Epidermal melanocyte (primary cell): ENCODE data around the gene UFSP2.

Source experiments
- DNase-seq: peaks from one replicate; pipeline ENCODE4 v3.0.0; 2011; ENCODE audit warnings: low spot score; ENCODE audit not compliant: insufficient read length

Gene UFSP2

DNA sequence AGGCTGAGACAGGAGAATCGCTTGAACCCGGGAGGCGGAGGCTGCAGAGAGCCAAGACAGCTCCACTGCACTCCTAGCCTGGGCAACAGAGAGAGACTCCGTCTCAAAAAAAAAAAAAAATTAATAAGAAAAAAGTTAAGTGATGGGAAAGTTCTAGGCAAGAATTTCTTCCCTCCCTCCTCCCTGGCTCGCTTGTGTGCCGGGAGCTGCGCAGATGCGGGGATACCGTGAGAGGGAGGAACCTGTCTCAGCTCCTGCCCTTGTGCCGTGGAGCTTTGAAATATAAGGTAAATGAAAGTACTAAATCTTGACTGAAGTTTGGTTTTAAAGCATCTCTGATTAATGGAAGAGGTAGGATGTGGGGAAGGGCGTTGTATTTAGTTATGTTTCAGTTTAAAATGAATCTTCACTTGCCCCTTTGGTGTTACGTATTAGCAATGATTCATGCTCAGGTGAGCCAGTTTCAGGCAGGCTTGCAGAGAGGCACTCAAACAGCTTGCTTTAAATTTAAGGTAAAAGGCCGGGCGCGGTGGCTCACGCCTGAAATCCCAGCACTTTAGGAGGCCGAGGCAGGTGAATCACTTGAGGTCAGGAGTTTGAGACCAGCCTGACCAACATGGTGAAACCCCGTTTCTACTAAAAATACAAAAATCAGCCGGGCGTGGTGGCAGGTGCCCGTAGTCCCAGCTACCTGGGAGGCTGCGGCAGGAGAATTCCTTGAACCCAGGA is 1.4 kb upstream of the UFSP2 start:
- DNase-seq: no peak

DNA sequence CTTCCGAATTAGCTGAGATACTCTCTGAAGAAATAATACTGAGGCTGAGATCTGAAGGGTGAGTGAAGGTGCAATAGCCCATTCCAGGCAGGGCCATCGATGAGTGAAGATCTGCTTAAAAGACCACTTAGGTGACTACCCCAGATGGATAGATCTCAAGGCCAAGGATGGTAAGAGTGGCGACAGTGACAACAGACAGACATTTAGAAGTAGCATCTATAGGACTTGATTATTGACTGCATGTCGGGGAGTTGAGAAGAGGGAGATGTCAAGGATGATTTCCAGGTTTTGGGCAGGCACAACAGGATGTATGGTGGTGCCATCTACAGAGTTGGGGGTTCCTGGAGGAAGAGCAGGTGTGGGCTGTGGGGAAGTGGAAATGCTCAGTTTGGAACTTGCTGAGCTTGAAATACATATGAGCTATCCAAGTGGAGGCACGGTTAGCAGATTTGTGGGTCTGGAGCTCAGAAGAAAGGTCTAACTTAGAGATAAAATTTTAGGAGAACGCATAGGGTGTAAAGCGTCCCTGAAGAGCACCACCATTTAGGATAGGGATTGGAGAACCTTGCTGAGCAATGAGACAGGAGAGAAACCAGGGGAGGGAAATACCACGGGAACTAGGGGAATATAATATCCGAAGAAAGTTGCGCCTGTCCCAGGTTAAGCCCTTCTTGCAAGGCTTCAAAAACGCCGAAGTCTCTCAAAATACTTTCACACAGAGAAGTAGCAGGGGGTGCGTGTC is 688 bp downstream of the UFSP2 start:
- DNase-seq: no peak

DNA sequence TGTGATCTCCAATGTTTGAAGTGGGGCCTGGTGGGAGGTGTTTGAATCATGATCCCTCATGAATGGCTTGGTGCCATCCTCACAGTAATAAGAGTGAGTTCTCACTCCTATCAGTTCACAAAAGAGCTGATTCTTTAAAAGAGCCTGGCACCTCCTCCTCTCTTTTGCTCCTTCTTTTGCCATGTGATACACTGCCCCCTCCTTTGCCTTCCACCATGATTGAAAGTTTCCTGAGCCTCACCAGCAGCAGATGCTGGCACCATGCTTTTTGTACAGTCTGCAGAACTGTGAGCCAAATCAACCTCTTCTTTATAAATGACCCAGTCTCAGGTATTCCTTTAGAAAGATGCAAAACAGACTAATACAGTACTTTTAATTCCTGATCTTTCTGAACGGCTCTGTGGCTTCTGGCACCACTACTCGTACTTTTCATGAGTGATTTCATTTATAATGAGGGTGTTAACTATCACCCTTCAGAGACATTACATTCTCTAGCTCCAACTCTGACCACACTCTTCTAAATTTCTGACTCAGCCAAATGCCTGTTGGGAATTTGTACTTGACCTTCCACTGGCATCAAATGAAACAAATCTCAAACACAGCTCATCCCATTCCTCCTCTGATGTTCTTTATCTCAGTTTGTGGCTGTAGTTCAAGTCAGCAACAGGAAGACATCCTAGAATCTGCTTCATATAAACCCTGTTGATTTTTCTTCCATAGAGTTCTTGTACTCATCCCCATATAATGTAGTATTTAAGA is 4.2 kb downstream of the UFSP2 start:
- no peak for DNase-seq

DNA sequence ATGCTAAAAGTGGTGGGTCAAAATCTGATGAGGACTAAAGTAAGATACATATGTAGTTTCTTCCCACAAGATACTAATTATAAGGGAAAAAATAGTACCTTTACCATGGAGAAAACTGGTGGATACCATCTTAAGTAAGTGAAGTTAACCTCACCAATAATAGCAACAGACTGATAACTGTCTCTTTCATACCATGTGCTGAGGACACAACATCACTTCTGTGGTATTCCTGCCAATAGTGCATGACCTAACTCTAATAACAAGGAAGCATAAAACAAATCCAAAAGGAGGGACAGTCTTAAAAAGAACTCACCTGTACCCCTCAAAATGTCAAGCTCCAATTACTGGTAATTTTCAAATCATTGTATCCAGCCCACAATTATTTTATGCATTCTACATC is 8.8 kb downstream of the UFSP2 start:
- DNase-seq: no peak

DNA sequence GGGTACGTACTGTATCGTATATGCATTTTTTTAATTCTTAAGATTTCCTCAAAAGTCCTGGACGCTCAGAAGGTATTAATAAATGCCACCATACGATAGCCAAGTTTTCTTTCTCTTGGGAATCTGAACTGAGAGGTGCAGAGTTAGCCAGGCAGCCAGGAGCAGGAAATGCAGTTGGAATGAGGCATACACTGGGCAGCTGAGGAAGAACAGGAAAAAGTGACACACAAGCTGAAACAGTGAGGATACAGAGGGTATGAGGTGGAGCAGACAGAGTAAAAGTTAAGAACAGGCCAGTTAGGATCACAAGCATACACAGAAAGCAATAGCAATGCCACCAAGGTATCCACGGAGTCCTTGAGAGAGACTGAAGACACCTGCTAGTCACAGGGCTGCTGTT is 13.4 kb downstream of the UFSP2 start:
- DNase-seq: no peak

DNA sequence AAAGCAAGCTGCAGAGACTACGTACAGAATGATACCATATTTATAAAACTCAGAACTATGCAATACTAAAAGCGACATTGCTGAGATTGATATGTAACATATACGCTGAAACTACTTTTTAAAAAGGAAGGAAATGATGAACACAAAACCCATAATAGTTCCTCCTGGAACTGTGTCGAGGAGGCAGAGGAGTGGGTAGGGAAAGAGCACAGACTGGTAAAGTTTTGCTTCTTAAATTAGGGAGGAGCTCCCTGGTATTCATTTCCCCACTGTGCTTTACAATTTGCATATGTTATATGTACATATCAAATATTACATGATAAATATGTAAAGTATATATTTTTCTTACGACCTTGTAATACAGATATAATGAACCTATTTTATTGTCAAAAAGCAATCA is 13.9 kb downstream of the UFSP2 start:
- DNase-seq: no peak

DNA sequence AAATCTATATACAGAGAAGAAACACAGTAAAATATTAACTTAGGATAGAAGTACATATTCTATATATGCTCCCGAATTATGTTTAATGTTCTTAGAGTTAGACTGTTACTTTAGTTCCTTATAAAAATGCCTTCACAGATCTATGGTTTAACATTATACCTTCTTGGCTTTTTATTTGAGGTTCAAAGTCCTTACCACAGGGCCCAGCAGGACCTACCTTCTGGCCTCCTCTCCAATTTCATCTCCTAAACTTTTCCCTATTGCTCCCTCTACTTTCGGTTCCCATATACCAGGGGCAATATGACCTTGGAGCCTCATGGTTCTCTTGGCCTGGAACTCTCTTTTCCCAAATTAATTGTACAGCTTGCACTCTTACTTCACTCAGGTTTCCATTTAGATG is 17.3 kb downstream of the UFSP2 start:
- DNase-seq: no peak

DNA sequence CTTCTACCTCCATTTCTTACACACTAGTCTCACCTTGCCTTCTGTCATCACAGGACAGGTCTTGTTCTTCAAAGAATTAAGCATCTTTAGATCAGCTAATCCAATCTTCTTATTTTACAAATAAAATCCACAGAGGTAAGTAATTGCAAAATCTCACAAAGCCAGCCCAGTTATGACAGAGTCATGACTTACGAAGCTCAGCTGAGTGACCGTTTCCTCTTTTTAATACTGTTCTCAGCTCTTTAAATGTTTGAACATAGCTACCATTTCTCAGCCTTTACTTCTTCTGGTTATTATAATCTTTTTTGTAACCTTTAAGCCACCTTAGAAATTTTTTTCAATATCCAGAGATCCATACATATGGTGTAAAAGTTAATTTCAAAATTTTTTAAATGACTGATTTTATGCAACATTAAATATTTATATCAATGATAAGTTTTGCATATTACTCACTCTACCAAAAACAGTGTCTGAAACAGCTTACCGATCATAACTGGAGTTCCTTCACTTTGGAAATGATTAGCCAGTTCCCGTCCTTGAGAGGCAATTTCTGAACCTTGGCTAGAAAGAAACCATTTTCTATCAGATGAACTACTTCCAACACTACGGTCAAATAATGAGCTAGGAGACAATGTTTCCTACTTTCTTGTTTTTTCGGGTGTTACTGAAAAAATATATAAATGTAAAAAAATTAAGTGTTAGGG is 20.3 kb downstream of the UFSP2 start:
- DNase-seq: no peak

DNA sequence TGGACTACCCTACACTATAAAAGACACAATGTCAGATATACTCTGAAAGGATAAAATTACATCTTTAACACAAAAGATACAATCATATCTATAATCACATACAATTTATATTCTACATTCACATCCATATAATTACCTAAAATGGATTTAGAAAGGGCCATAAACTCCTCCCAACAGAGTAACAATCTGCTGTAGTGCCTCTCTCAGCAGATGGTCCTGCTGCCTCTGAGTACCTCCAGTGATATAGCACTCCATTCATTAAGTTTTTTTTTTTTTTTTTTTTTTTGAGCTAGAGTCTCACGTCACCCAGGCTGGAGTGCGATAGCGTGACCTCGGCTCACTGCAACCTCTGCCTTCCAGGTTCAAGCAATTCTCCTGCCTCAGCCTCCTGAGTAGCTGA is 21.7 kb downstream of the UFSP2 start:
- no peak for DNase-seq

DNA sequence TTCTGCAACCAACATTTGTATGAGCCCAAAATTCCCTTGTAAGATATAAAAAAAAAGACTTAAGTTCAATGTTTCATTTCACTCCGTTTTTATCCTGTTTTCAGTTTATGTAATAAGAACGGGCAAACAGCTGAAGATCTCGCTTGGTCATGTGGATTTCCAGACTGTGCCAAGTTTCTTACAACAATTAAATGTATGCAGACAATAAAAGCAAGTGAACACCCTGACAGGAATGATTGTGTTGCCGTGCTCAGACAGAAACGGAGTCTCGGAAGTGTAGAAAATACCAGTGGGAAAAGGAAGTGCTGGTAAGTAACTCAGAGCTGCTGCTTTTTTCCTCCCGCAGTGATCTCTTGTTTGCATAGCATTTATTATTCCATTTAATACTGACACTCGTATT is 26.3 kb downstream of the UFSP2 start:
- DNase-seq: no peak

DNA sequence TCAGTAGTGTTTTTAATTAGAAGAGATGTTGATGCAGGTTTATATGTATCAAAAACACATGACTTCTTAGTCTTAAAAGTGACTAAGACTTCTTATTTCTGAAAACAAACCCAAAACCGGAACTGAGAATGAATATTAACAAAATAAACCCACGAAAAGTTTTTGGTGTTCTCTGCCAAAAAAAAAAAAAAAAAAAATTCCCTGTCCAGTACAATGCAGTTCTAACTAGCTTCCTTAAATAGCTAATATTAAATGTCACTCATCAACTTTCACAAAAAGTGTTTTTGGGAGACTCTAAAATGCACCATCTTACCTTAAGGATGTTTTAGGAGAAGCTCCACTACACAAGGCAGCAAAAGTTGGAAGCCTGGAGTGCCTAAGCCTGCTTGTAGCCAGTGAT is 27.1 kb downstream of the UFSP2 start:
- no peak for DNase-seq

DNA sequence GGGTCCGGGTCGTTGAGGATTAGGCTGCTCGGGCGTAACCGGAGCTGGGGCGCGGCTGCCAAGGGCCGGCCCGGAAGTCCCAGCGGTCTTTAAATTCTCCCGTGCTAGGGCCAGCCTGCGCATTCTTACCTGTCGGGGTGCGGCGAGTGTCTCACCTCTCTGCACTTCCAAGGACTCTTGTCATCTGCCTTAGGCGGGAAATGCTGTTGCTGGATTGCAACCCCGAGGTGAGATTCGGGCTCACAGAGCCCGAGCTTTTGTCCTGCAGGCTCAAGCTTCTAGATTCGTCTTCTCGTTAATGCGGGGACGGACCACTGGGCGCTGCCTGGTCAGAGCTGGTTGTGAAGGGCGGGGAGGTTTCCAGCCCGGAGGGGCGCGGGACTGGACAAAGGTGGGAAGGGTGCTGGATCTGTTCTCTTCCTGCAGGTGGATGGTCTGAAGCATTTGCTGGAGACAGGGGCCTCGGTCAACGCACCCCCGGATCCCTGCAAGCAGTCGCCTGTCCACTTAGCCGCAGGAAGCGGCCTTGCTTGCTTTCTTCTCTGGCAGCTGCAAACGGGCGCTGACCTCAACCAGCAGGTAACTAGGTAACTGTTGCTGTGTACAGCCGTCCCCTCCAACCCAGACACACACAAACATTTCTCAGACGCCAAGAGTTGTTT is 28.9 kb downstream of the UFSP2 start, which contains the start of gene ANKRD37:
ANKRD37 (plus strand) TSS at position 118 of the 662 bp plus-strand sequence; CDS start at position 201, 83 bp downstream.
- DNase-seq: no peak

DNA sequence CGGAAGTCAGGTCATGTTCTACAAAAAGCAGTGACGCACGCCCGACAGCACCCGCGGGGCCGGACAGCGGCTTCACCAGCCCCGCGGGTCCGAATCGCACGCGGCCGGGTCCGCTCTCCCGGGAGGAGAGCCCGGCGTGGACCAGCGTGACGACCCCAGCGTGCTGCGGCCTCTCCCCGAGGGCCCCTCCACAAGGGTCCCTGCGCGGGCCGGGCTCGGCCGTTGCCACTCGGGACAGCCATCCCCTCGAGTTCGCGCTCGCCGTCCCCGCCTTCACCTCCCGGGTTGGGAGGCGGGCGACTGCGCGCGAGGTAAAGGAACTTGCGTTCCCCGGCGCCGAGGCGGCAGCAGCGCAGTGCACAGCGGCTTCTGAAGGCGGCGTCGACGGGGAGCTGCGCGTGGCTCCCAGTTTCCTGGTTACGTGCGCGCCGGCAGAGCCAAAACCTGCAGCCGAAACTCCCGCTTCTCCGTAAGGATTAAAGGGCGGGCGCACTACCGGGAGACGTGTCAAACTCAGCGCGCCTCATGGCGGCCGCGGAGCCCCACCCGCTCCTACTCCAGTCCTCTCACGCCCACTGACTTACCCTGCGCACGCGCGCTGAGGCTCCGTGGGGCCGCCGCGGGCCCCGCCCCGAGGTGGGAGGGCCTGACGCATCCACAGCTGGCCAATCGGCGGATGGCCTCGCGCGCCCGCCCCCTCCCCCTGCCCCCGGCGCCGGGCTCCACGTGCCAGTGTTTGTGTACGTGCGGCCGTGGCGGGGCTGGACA is 29.6 kb downstream of the UFSP2 start:
- DNase-seq: peak; percentile 94

DNA sequence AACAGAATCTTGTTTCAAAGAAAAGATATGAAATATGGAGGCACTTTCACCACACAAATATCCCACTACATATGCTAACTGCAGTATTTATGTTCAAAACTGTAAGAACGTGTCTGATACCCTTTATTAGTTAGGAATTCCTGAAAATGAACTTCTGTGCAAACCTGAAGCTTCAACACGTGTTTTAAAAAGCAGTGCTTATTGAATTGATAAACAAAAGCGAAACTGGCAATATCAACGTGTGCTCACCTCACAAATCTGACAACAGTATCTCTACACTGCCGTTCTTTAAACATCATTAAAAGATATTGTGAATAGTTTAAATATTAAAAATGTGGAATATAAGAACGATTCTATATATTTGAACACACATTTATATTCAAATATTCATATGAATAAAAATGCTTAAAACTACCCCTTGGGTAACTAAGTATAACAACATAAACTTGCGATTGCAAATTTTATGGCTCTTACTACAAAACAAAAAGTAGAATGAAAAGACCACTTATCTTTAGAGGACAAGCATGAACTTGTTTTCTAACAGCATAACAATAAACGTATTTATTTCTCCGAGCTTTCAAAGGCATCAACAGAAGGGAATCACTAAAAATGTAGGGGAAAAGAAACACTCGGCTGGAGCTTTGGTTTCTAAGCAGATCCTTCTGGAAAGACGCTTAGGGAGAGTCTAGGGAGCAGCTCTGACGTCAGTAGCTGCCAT is 30.4 kb downstream of the UFSP2 start, which contains the start of gene LRP2BP:
LRP2BP (minus strand) TSS at position 687 of the 718 bp plus-strand sequence. CDS start 17,738 bp downstream, outside the sequence.
- DNase-seq: peak; percentile 70

DNA sequence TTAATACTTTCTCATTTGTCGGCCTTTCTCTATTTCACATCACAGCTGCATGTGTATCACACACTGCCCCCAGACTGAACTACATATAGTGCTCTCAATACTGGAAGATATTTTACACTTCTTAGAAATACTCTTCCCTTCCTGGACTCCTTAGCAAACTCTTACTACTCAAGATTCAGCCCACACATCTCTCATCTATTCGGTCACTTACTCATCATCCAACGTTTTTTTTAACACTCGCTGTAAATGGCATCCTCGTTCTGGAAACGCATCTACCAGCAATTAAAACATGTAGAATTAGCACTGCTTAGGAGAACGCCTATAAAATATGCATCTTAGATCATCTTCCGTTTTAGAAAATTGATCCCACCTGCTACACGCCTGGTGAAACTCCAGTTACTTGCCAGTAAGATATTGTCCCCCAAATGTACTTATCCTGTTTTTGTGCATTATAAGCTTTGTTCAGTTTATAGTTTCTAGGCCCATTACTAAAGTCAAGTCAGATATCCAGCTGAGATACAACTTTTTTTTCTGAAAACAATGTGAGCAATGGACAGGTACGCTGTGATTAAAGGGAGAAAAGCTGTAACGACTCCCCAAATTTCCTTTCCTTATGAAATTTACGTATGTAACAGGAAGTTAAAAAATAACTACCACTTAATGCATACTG is 31.1 kb downstream of the UFSP2 start:
- no peak for DNase-seq

DNA sequence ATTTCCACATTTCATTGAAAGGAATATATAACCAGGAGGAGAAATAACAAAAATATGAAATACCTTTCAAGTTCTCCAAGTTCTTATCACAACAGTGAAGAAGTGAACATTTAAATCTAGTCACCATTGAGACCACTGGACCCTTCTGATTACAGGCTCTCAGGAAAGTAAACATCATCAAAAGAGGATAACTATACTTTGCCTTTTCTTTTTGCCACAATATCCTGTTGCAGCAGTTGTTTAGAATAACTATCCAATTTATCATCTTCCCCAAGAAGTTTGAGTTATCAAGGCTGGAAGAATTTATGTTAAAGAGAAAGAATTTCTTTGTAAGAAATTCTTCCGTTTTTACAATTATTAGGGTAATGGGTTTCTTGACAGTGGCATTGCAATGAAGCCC is 33.6 kb downstream of the UFSP2 start:
- no peak for DNase-seq

DNA sequence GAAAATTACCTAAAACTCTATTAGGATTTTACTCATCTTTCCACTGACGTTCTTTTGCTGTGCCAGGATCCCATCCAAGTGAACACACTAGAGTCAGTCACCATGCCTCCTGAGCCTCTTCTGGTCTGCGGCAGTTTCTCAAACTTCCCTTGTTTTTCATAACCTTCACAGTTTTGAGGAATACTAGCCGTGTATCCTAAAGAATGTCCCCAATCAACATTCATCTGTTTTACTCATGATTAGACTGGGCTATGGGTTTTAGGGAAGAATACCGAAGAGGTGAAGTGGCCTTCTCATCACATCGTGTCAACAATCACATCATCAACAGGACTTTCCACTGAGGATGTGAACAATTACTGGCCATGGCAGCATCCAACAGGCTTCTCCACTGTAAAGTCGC is 34.8 kb downstream of the UFSP2 start:
- no peak for DNase-seq

DNA sequence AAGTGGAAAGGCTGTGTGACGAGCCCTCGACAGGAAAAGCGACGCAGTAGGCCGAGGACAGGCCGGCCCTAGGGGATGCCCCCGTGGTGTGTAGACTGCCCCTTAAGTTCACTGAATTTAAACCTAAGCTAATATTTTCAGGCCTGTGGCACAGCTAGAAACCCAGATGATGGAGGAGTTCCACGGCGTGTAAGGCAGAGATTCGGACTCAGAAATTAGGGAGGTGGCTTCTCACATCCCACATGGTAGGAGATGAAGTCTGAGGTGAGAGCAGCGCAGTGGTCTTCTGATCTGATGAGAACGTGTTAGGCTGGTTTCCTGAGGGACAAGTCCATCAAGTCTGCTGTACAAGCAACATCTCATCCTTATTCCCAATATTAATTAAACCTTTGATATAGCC is 37.8 kb downstream of the UFSP2 start:
- DNase-seq: no peak

DNA sequence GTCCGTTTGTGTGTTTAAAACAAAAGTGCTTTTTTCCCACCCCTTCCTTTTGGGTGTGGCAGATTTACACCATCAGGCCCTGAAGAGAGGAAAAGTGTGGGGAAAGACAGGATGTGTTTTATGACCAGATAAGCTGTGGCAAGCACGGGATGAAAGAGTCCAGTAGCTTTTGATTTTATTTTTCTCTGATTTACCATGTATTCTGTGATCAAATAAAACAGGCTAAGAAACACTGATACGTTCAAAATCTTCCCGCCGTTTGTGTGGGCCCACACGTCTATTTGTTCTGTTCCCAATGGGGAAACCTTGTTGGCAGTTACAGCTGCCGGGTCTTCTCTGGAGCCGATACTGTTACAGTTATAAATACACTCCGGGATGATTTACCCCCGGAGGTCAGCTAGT is 40.8 kb downstream of the UFSP2 start:
- DNase-seq: no peak
